ENCODE results near the gene CCND2.

DNA sequence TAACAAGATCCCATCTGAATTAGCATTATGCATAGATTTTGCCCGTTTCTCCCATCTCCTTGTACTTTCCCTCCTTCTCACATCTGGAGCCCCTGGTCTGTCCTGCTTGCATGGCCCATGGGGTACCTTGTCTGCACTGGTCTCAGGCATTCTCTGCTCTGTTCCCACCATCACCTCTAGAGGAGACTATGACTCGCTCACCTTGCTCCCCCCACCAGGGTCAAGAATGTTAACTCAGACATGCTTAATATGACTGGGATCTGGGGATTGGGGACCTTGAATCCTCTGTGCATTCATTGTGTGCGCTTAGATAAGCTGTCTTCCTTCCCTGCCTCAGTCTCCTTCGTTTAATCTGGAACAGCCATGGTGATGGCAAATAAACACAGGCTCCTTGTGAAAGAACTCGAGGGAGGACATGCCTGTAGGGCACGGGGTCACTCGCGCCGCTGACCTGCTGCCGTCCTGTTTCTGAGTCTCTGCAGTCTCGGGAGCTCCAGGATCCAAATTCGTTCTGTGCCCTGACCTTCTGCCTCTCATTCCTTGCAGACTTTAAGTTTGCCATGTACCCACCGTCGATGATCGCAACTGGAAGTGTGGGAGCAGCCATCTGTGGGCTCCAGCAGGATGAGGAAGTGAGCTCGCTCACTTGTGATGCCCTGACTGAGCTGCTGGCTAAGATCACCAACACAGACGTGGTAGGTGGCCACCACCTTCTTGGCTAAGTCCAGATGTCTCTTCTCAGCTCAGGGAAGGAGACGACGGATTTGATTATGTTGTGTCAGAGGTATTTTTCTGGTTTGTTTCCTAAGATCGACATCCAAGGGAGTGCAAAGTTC is 15.0 kb downstream of the CCND2 start:
- TF ChIP-seq POLR2AphosphoS5 (IDR thresholded peaks at IDR 0.05; ENCODE audit: insufficient read depth in 1 of 2, low read depth in 1 of 2) (no peak), POLR2A (IDR thresholded peaks at IDR 0.05) (no peak)
- TF ChIP-seq, protein P1, sequence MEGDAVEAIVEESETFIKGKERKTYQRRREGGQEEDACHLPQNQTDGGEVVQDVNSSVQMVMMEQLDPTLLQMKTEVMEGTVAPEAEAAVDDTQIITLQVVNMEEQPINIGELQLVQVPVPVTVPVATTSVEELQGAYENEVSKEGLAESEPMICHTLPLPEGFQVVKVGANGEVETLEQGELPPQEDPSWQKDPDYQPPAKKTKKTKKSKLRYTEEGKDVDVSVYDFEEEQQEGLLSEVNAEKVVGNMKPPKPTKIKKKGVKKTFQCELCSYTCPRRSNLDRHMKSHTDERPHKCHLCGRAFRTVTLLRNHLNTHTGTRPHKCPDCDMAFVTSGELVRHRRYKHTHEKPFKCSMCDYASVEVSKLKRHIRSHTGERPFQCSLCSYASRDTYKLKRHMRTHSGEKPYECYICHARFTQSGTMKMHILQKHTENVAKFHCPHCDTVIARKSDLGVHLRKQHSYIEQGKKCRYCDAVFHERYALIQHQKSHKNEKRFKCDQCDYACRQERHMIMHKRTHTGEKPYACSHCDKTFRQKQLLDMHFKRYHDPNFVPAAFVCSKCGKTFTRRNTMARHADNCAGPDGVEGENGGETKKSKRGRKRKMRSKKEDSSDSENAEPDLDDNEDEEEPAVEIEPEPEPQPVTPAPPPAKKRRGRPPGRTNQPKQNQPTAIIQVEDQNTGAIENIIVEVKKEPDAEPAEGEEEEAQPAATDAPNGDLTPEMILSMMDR (IDR thresholded peaks at IDR 0.05), result no peak
